ENCODE measurements around the gene PLIN1.
A peak's percentile ranks its signal among the peaks of the same experiment; 100 is the strongest.

Gene PLIN1

DNA sequence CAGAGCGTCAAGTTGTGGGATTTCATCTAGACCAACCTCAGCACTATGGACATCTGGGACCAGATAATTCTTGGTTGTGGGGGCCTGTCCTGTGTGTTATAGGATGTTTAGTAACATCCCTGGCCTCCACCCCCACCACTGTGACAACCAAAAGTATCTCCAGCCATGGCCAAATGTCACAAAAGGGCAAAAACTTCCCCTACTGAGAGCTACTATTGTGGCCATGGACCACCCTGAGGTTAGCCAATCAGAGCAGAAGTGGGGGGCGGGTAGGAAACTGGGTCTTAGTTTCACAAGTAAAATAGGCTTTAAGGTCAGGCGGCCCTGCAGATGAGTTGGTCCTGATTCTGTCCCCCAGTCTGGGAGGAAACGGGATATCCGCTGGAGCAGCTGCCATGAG lies 49.3 kb downstream of the PLIN1 start:
- ChIA-PET POLR2A (interaction anchor here (1.2 kb wide), 1 partner anchor 55 kb away, joined by 4 read pairs; the partner anchor contains the start of gene TICRR), CTCF (interaction anchor here (1.4 kb wide), 1 partner anchor 271 kb away, joined by 3 read pairs; no protein-coding TSS in a partner anchor)
- no peak for DNase-seq (ENCODE audit: extremely low spot score)
- TF ChIP-seq SUZ12 (IDR thresholded peaks at IDR 0.05) (no peak), BHLHE40 (IDR thresholded peaks at IDR 0.05; ENCODE audit: borderline replicate concordance) (no peak), NFRKB (IDR thresholded peaks at IDR 0.05) (no peak), L3MBTL2 (conservative IDR thresholded peaks at IDR 0.05) (no peak), FOXA1 (IDR thresholded peaks at IDR 0.05) (no peak), HDGF (IDR thresholded peaks at IDR 0.05; ENCODE audit: borderline replicate concordance) (no peak), FOXK2 (IDR thresholded peaks at IDR 0.05) (no peak), CTBP1 (IDR thresholded peaks at IDR 0.05; ENCODE audit: borderline replicate concordance) (no peak), LEF1 (IDR thresholded peaks at IDR 0.05; ENCODE audit: borderline replicate concordance) (no peak), FOXM1 (IDR thresholded peaks at IDR 0.05; ENCODE audit: borderline replicate concordance) (no peak), SP1 (IDR thresholded peaks at IDR 0.05) (no peak), ARNT (IDR thresholded peaks at IDR 0.05) (no peak), ZNF384 (IDR thresholded peaks at IDR 0.05) (no peak), TARDBP (IDR thresholded peaks at IDR 0.05) (no peak), ELF4 (IDR thresholded peaks at IDR 0.05) (no peak)
- TF ChIP-seq, protein P1, sequence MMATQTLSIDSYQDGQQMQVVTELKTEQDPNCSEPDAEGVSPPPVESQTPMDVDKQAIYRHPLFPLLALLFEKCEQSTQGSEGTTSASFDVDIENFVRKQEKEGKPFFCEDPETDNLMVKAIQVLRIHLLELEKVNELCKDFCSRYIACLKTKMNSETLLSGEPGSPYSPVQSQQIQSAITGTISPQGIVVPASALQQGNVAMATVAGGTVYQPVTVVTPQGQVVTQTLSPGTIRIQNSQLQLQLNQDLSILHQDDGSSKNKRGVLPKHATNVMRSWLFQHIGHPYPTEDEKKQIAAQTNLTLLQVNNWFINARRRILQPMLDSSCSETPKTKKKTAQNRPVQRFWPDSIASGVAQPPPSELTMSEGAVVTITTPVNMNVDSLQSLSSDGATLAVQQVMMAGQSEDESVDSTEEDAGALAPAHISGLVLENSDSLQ (IDR thresholded peaks at IDR 0.05), result no peak

DNA sequence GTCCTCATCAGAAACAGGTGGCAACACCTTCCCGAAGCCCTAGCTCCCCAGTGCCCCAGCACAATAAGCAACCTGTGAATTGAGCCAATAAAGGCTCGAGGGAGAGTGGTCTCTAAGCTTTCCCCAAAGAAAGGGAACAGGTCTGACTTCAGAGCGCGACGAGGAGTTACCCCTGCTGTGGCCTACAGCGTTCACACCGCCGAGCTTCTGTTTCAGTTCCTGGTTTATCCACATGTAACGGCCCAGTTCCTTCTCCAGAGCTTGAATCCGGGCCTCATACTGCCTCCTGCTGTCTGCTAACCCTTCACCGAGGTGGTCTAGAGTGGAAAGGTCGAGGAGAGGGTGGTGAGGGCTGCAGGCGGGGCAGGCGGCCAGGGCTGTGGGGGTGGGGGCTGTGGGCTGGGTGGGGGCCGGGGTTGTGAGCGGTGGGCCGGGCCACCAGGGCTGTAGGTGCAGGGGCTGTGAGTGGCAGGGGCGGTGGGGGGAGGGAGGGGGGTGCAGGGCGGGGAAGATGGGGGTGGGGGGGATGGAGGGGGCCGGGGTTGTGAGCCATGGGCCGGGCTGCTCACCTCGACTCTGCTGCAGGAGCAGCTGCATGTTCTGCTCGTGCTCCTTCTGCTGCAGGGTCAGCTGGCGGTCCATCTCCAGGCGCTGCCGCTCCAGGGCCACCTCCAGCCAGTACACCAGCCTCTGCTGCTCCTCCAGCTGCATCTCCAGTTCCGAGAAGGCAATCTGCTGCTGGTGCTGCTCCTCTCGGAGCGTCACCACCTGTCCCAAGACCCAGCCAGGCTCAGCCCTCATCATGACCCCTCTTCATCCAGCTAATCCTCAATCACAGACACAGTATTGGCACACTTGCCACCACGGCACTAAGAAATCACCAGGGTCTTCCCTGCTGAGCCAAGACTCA lies 50.1 kb downstream of the PLIN1 start:
- CTCF ChIA-PET, result no interaction called here
- no peak for TF ChIP-seq CTBP1 (IDR thresholded peaks at IDR 0.05; ENCODE audit: borderline replicate concordance)
- TF ChIP-seq LEF1 (IDR thresholded peaks at IDR 0.05; ENCODE audit: borderline replicate concordance), result no peak
- POLR2A ChIA-PET, result interaction anchor here (1.0 to 1.2 kb wide), 2 partner anchors 54 kb away, joined by 4 to 6 read pairs; partner anchors contain the start of gene TICRR
- DNase-seq (ENCODE audit: extremely low spot score), result peak; percentile 10

DNA sequence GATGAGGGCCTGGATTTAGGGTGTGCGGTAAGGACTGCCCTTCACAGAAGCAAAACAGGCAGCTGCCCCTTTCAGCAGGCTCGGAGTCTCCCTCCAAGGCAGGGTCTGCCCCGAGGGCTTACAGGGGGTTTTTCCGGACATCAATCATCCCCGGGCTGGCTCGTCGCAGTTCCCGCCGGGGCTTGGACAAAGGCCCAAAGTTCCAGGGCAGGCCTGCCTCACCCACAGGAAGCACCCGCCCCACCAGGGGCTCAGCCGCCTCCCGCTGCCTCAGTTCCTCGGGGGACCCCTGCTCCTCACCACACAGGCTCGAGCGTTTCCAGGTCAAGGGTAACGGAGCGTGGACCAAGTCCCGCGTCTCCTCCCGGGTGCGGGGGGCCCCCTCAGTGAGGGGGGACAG lies 50.9 kb downstream of the PLIN1 start:
- POLR2A ChIA-PET, result interaction anchor here (1.0 kb wide), 1 partner anchor 53 kb away, joined by 6 read pairs; the partner anchor contains the start of gene TICRR

DNA sequence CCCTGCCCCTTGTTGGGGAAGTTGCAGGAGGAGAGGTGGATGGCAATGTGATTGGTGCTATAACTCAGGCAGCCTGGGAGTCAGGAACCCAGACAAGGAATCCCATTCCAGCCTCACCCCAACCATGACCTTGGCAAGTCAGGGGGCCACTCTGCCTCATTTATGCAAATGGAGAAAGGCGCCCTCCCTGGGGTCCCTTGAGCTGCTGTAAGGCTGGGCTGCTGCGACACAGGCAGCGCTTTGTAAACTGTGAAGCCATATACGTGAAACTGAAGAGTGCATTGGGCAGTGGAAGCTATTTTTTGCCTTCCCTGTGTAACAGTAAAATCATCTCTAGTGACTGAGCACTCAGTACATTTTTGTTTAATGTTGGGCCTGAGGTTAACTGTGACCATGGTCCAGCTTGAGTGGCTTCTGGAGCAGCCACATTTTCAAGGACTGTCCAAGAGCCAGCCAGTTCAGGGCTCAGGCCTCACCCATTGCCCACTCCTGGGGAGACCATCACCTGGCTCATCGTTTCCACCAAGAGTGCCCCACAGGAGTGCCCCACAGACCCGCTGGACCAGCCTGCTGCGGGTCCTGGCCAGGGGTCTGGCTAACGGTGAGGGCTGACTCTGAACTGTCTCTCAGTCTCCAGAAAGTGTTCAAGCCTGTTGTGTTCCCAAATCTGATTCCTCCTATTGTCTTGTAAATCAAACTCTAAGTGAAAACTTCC lies 51.8 kb downstream of the PLIN1 start:
- CTCF ChIA-PET, result no interaction called here
- peak; percentile 11 for DNase-seq (ENCODE audit: extremely low spot score)
- no peak for TF ChIP-seq FOXA1 (IDR thresholded peaks at IDR 0.05)
- TF ChIP-seq FOXK2 (IDR thresholded peaks at IDR 0.05), result no peak
- TF ChIP-seq ZNF384 (IDR thresholded peaks at IDR 0.05), result no peak
- no peak for TF ChIP-seq CTBP1 (IDR thresholded peaks at IDR 0.05; ENCODE audit: borderline replicate concordance)
- no peak for TF ChIP-seq SUZ12 (IDR thresholded peaks at IDR 0.05)
- TF ChIP-seq TARDBP (IDR thresholded peaks at IDR 0.05), result no peak
- POLR2A ChIA-PET, result no interaction called here

More for the DNA sequence above, 50.9 kb downstream of the PLIN1 start:
- peak; percentile 12 for DNase-seq (ENCODE audit: extremely low spot score)
- CTCF ChIA-PET, result no interaction called here
- no peak for TF ChIP-seq NFRKB (IDR thresholded peaks at IDR 0.05)
- no peak for TF ChIP-seq FOXM1 (IDR thresholded peaks at IDR 0.05; ENCODE audit: borderline replicate concordance)
- no peak for TF ChIP-seq ELF4 (IDR thresholded peaks at IDR 0.05)
- TF ChIP-seq ZNF384 (IDR thresholded peaks at IDR 0.05), result no peak
- no peak for TF ChIP-seq L3MBTL2 (conservative IDR thresholded peaks at IDR 0.05)
- no peak for TF ChIP-seq TARDBP (IDR thresholded peaks at IDR 0.05)
- TF ChIP-seq FOXK2 (IDR thresholded peaks at IDR 0.05), result no peak
- no peak for TF ChIP-seq SP1 (IDR thresholded peaks at IDR 0.05)
- TF ChIP-seq, protein P1 (IDR thresholded peaks at IDR 0.05), result no peak
- no peak for TF ChIP-seq ARNT (IDR thresholded peaks at IDR 0.05)
- TF ChIP-seq HDGF (IDR thresholded peaks at IDR 0.05; ENCODE audit: borderline replicate concordance), result no peak
- TF ChIP-seq CTBP1 (IDR thresholded peaks at IDR 0.05; ENCODE audit: borderline replicate concordance), result no peak
- TF ChIP-seq BHLHE40 (IDR thresholded peaks at IDR 0.05; ENCODE audit: borderline replicate concordance), result no peak
- no peak for TF ChIP-seq SUZ12 (IDR thresholded peaks at IDR 0.05)
- TF ChIP-seq FOXA1 (IDR thresholded peaks at IDR 0.05), result no peak
- TF ChIP-seq LEF1 (IDR thresholded peaks at IDR 0.05; ENCODE audit: borderline replicate concordance), result no peak

DNA sequence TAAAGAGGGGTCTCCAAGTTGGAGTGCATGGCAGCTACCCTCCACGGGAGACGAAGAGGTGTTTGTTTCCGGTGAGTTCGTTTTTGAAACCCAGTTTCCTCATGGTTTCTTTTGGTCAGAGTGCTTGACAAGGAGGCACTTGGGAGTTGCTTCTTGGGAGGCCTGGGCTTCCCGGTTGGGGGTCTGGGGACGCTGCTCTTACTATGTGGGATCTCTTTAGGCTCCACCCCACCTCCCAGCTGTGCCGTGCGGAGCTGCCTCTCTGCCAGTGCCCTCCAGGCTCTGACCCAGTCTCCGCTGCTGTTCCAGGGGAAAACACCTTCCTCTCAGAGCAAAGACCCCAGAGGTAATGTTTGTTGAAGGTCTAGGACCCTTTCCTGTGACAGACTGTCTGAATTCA lies 53.5 kb downstream of the PLIN1 start:
- TF ChIP-seq FOXK2 (IDR thresholded peaks at IDR 0.05) (no peak), CTBP1 (IDR thresholded peaks at IDR 0.05; ENCODE audit: borderline replicate concordance) (no peak), HDGF (IDR thresholded peaks at IDR 0.05; ENCODE audit: borderline replicate concordance) (no peak), ZNF384 (IDR thresholded peaks at IDR 0.05) (no peak), FOXM1 (IDR thresholded peaks at IDR 0.05; ENCODE audit: borderline replicate concordance) (no peak), FOXA1 (IDR thresholded peaks at IDR 0.05) (no peak), SUZ12 (IDR thresholded peaks at IDR 0.05) (no peak), LEF1 (IDR thresholded peaks at IDR 0.05; ENCODE audit: borderline replicate concordance) (no peak)
- TF ChIP-seq, protein P1 (IDR thresholded peaks at IDR 0.05), result no peak
- CTCF ChIA-PET, result no interaction called here
- POLR2A ChIA-PET, result interaction anchor here (0.7 kb wide), 1 partner anchor 39 kb away, joined by 3 read pairs; no protein-coding TSS in a partner anchor
- peak; percentile 8 for DNase-seq (ENCODE audit: extremely low spot score)

Measured in HEK293T (cell line).